Tibial artery (tissue), 4 donors: ENCODE results near the gene RORC.
"Not testable (repeated sequence)": the region's sequence is repeated elsewhere in the genome, so short reads cannot be mapped to it uniquely, and the experiment has no call there.

Experiments used
- DNase-seq, 2 donors: peaks; one replicate each; pipeline ENCODE4 v3.0.0-alpha.2; 2019
- H3K27ac ChIP-seq, 2 donors: fragments of 200-600 bp; sonication (generic) in 1 of 2; 1 replicate in 1 of 2; 2 replicates in 1 of 2; pipeline ENCODE4 v1.5.1; 2018 to 2019; ENCODE audit warnings: mild to moderate bottlenecking in 1 of 2
- H3K27me3 ChIP-seq, 2 donors: fragments of 200-600 bp; sonication (generic) in 1 of 2; one replicate each; pipeline versions ENCODE4 v1.5.1 to v1.6.0; 2016 to 2019
- H3K36me3 ChIP-seq, 3 donors: fragments of 200-600 bp; sonication (generic) in 2 of 3; one replicate each; pipeline ENCODE4 v1.5.1; 2016 to 2019; ENCODE audit warnings: mild to moderate bottlenecking in 2 of 3
- H3K4me1 ChIP-seq, 4 donors: fragments of 200-600 bp; sonication (generic) in 2 of 4; 1 replicate in 3 of 4; 2 replicates in 1 of 4; pipeline ENCODE4 v1.5.1; 2016 to 2019
- H3K4me3 ChIP-seq, 2 donors: fragments of 200-600 bp; sonication (generic) in 1 of 2; 1 replicate in 1 of 2; 2 replicates in 1 of 2; pipeline ENCODE4 v1.5.1; 2018 to 2019; ENCODE audit warnings: mild to moderate bottlenecking in 2 of 2
- H3K9me3 ChIP-seq, 3 donors: fragments of 200-600 bp; sonication (generic) in 1 of 3; one replicate each; pipeline ENCODE4 v1.5.1; 2016 to 2019
- intact Hi-C: fragments of 100-400 bp; cut with DNase I; formaldehyde crosslinking; loops from one replicate; pipeline ENCODE4 v1.15.0; 2023; ENCODE audit warnings: low total_unique reads
- TF ChIP-seq, protein P1 (sequence below), 2 experiments: fragments of 200-600 bp in 1 of 2; fragments of 450-650 bp in 1 of 2; IDR thresholded peaks; one replicate each; pipeline ENCODE4 v1.5.1; 2017 to 2019; ENCODE audit warnings: antibody characterized with exemption in 2 of 2, mild to moderate bottlenecking in 1 of 2, moderate library complexity in 1 of 2

Gene RORC

DNA sequence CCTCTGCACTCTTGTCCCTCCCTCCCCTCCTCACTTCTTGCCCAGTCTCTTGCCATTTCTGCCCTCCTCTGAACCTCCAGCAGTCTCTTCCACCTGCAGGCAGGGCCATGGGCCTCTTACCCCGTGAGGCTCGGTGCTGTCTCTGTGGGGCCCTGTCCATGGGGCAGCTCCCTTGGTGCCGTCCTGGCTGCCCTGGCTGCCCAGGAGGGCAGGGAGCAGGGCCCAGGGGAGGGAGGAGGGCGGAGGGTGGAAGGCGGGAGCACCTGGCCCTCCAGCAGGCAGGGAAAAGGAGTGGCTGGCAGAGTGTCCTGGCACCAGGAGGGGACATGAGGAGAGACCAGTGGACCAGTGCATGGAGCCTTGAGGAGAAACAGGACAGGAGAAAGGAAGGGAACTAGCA lies at the start of gene RORC:
Gene RORC, minus strand, starts transcription at position 198 of the 400 bp plus-strand sequence. Its CDS starts 38 bp downstream, at position 160.
- Histone ChIP-seq H3K9me3 (no peaks in the 10 kb centered on the region), H3K4me1 (peaks cover 0 to 14% (median 0%) of the 10 kb centered on the region in 4 donors), H3K27ac (no peak within 1 kb of the TSS), H3K36me3 (no peaks in the 10 kb centered on the region), H3K27me3 (peaks cover 0 to 66% of the 10 kb centered on the region in 2 donors), H3K4me3 (no peak within 1 kb of the TSS)
- intact Hi-C loops, result no loop called here
- DNase-seq, result no peak
- TF ChIP-seq, protein P1, sequence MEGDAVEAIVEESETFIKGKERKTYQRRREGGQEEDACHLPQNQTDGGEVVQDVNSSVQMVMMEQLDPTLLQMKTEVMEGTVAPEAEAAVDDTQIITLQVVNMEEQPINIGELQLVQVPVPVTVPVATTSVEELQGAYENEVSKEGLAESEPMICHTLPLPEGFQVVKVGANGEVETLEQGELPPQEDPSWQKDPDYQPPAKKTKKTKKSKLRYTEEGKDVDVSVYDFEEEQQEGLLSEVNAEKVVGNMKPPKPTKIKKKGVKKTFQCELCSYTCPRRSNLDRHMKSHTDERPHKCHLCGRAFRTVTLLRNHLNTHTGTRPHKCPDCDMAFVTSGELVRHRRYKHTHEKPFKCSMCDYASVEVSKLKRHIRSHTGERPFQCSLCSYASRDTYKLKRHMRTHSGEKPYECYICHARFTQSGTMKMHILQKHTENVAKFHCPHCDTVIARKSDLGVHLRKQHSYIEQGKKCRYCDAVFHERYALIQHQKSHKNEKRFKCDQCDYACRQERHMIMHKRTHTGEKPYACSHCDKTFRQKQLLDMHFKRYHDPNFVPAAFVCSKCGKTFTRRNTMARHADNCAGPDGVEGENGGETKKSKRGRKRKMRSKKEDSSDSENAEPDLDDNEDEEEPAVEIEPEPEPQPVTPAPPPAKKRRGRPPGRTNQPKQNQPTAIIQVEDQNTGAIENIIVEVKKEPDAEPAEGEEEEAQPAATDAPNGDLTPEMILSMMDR (IDR thresholded peaks at IDR 0.05), result no peak

- intact Hi-C loops, result no loop called here
These were observed 44.0 kb upstream of the RORC start for GRCh38 chr1:151875419-151876097.

GRCh38 chr1:151872776-151873175 lies 41.2 kb upstream of the RORC start:
- H3K27ac ChIP-seq, H3K4me3 ChIP-seq, H3K27me3 ChIP-seq, H3K4me1 ChIP-seq, DNase-seq, intact Hi-C loops, H3K9me3 ChIP-seq: not testable (repeated sequence)
- H3K36me3 ChIP-seq, result peaks cover 9 to 41% (median 18%) of the 10 kb centered on the region in 3 donors

More at GRCh38 chr1:151875419-151876097, 44.0 kb upstream of the RORC start:
- Histone ChIP-seq H3K36me3 (peaks cover 9 to 41% (median 22%) of the 10 kb centered on the region in 3 donors), H3K27ac (no peak overlapping the region), H3K4me1 (no peaks in the 10 kb centered on the region), H3K9me3 (no peaks in the 10 kb centered on the region), H3K4me3 (no peak overlapping the region), H3K27me3 (no peaks in the 10 kb centered on the region)
- TF ChIP-seq, protein P1 (IDR thresholded peaks at IDR 0.05), result no peak
- no peak for DNase-seq

DNA sequence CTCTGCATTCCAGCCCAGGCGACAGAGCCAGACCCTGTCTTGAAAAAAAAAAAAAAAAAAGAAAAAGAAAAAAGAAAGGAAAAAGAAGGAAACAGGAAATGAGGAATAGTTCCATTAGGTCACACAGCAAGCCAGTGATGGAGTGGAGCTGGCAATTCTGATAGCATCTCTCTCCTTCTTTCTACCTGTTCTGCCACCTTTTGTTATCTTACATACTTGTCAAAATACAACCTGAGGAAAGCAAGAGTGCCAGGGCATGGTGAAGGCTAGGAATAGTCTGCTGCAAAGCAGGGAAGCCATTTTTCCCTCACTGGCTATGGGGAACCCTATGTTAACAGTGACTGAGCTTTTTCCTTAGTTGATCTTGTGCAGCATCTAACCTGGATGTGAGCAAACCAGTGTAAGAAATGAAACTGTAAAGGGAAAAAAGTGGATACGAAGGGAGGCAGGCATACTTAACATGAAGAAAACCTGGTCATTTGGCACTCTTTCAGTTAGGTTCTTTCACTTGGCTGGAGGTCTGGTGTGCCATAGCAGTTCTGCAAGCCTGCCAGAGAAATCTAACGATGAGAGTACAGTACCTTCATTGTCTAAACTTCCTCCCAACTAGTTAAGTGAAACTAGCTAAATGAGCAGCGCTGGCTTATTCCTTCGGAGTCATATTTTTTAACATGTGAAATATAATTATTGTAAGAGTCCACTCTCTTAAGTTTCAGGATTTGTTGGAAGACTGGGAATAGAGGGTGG lies 39.9 kb upstream of the RORC start:
- no peak for DNase-seq
- H3K9me3 ChIP-seq, result no peaks in the 10 kb centered on the region
- no peaks in the 10 kb centered on the region for H3K27me3 ChIP-seq
- no peak overlapping the region for H3K27ac ChIP-seq
- intact Hi-C loops, result no loop called here
- H3K4me1 ChIP-seq, result no peaks in the 10 kb centered on the region
- TF ChIP-seq, protein P1 (IDR thresholded peaks at IDR 0.05), result no peak
- no peak overlapping the region for H3K4me3 ChIP-seq
- peaks cover 9 to 31% (median 18%) of the 10 kb centered on the region in 3 donors for H3K36me3 ChIP-seq

GRCh38 chr1:151868486-151868885 lies 36.9 kb upstream of the RORC start:
- no peaks in the 10 kb centered on the region for H3K4me1 ChIP-seq
- TF ChIP-seq, protein P1 (IDR thresholded peaks at IDR 0.05), result no peak

More at GRCh38 chr1:151868486-151868885, 36.9 kb upstream of the RORC start:
- no peak for DNase-seq
- intact Hi-C loops, result no loop called here
- no peaks in the 10 kb centered on the region for H3K27me3 ChIP-seq
- H3K9me3 ChIP-seq, result no peaks in the 10 kb centered on the region
- H3K36me3 ChIP-seq, result peaks cover 0 to 5% (median 2%) of the 10 kb centered on the region in 3 donors
- no peak overlapping the region for H3K4me3 ChIP-seq
- no peak overlapping the region for H3K27ac ChIP-seq
